Measurements from ENCODE around the gene RAB11FIP5. TPM values are rescaled to one million over a fixed set of nuclear protein-coding genes. Genes with fewer than 3 reads are reported as not detected.

RAB11FIP5 gene
- total and polyA plus RNA-seq, 4 donors, result 10.0 to 23.8 (median 11.8) TPM

DNA sequence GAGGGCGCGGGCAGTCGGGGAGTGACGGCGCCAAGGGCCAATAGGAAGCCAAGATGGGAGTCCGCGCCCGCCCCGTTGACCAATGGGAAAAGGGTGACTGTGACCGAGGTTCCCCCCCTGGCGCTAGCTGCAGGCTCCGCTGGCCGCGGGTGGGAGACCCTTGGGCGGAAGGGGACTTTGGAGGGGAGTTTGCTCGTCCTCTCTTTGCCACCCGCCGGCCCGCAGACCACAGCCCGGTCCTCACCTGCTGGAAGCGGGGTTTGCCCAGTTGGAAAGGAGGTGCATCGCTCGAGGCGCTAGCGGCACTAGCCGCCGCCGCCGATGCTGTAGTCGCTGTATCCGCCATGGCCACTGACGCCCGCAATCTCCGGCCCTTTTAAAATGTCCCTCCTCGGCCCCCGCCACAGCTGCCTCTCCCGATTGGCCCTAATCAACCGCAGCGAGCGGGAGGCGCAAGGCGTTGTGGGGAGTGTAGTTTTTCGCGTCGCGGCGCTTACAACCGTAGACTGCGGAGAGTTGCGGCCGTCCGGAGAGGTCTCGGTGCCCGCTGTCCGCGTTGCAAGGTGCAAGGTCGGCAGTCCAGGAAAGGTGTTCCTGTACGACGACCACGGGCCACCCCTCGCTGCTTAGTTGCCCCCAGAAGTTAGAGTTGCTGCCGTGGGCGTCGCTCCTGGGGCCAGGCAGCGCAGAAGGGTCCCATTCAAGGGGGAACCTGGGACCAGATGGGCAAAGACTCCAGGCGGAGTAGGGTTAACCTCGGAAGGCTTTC lies 41.2 kb downstream of the RAB11FIP5 start, which contains the start of gene SFXN5:
Gene SFXN5 (minus strand): TSS at position 353 of the 769 bp plus-strand sequence. CDS start 7 bp downstream, at position 346.
- H3K36me3 ChIP-seq (ENCODE audit: control insufficient read depth in 4 of 4, insufficient read depth in 4 of 4, low read length in 4 of 4), result peaks cover 0 to 12% (median 0%) of the 10 kb centered on the region in 4 donors
- TF ChIP-seq, protein P1, sequence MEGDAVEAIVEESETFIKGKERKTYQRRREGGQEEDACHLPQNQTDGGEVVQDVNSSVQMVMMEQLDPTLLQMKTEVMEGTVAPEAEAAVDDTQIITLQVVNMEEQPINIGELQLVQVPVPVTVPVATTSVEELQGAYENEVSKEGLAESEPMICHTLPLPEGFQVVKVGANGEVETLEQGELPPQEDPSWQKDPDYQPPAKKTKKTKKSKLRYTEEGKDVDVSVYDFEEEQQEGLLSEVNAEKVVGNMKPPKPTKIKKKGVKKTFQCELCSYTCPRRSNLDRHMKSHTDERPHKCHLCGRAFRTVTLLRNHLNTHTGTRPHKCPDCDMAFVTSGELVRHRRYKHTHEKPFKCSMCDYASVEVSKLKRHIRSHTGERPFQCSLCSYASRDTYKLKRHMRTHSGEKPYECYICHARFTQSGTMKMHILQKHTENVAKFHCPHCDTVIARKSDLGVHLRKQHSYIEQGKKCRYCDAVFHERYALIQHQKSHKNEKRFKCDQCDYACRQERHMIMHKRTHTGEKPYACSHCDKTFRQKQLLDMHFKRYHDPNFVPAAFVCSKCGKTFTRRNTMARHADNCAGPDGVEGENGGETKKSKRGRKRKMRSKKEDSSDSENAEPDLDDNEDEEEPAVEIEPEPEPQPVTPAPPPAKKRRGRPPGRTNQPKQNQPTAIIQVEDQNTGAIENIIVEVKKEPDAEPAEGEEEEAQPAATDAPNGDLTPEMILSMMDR (IDR thresholded peaks at IDR 0.05; ENCODE audit: control extremely low read depth, extremely low read depth), result no peak
- 1% methylated on average over 60 to 67 of the region's 67 CpGs for WGBS, 2 donors
- H3K27ac ChIP-seq (ENCODE audit: low read depth in 1 of 2, low read length in 1 of 2), result peak within 1 kb of the TSS; percentile 92 to 99
- peak within 1 kb of the TSS; percentile 34 to 67 for H3K9ac ChIP-seq (ENCODE audit: insufficient read depth in 1 of 2, low read length in 2 of 2)
- H3K4me3 ChIP-seq, result peak within 1 kb of the TSS; percentile 68
- H3K27me3 ChIP-seq (ENCODE audit: control insufficient read depth in 3 of 3, insufficient read depth in 3 of 3, low read length in 2 of 3), result no peaks in the 10 kb centered on the region
- DNase-seq (peak; percentile 98), ATAC-seq (ENCODE audit: insufficient read depth, low FRiP score) (peak; percentile 96)
- H3K4me1 ChIP-seq (ENCODE audit: control insufficient read depth in 5 of 5, insufficient read depth in 5 of 5, low read length in 5 of 5), result peaks cover 0 to 26% (median 13%) of the 10 kb centered on the region in 5 donors
- H3K9me3 ChIP-seq (ENCODE audit: control insufficient read depth in 4 of 4, insufficient read depth in 3 of 4, low read length in 3 of 4), result no peaks in the 10 kb centered on the region

DNA sequence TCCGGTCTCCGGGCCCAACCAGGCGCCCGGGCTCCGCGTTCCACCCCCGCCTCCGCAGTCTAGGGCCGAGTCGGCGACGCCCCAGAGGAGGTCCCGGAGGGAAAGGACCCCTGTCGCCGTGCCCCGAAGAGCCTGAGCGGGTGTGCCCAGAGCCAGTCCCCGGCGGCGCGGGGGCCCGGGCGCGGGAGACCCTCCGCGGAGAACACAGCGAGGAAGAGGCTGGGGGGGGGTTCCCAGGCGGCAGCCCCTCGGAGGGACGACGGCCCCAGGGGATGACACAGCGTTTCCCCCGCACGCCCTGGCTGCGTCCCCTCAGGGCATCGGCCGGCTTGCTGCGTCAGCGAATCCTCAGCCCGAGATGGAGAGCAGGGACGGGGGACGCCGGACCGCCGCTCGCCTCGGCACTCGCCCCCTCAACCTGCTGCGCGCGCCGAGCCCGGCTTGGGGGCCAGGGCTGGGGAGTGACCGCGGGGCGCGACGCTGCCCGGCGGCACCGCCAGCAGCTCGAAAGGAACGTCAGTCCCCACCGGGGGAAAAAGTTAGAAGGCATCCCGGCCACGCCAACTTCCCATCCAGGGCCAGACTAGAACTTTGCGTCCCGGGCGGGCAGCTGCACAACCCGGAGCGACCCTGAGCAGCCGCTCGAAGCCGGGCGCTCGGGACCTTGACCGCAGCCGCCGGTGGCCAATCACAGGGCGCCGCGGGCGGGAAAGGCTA lies 41.9 kb downstream of the RAB11FIP5 start:
- peaks cover 0 to 26% (median 13%) of the 10 kb centered on the region in 5 donors for H3K4me1 ChIP-seq (ENCODE audit: control insufficient read depth in 5 of 5, insufficient read depth in 5 of 5, low read length in 5 of 5)
- H3K36me3 ChIP-seq (ENCODE audit: control insufficient read depth in 4 of 4, insufficient read depth in 4 of 4, low read length in 4 of 4), result peaks cover 0 to 10% (median 0%) of the 10 kb centered on the region in 4 donors
- no peaks in the 10 kb centered on the region for H3K27me3 ChIP-seq (ENCODE audit: control insufficient read depth in 3 of 3, insufficient read depth in 3 of 3, low read length in 2 of 3)
- DNase-seq (peak in 2 of 3 donors; percentile 68 to 77), ATAC-seq (ENCODE audit: insufficient read depth, low FRiP score) (peak; percentile 25)
- peak overlapping the region; percentile 13 to 34 for H3K9ac ChIP-seq (ENCODE audit: insufficient read depth in 1 of 2, low read length in 2 of 2)
- TF ChIP-seq, protein P1 (IDR thresholded peaks at IDR 0.05; ENCODE audit: control extremely low read depth, extremely low read depth), result no peak
- WGBS, 2 donors, result 0 to 1% methylated on average over 49 to 83 of the region's 83 CpGs
- peak overlapping the region; percentile 88 to 92 for H3K27ac ChIP-seq (ENCODE audit: low read depth in 1 of 2, low read length in 1 of 2)
- H3K9me3 ChIP-seq (ENCODE audit: control insufficient read depth in 4 of 4, insufficient read depth in 3 of 4, low read length in 3 of 4), result no peaks in the 10 kb centered on the region
- peak overlapping the region; percentile 68 for H3K4me3 ChIP-seq

DNA sequence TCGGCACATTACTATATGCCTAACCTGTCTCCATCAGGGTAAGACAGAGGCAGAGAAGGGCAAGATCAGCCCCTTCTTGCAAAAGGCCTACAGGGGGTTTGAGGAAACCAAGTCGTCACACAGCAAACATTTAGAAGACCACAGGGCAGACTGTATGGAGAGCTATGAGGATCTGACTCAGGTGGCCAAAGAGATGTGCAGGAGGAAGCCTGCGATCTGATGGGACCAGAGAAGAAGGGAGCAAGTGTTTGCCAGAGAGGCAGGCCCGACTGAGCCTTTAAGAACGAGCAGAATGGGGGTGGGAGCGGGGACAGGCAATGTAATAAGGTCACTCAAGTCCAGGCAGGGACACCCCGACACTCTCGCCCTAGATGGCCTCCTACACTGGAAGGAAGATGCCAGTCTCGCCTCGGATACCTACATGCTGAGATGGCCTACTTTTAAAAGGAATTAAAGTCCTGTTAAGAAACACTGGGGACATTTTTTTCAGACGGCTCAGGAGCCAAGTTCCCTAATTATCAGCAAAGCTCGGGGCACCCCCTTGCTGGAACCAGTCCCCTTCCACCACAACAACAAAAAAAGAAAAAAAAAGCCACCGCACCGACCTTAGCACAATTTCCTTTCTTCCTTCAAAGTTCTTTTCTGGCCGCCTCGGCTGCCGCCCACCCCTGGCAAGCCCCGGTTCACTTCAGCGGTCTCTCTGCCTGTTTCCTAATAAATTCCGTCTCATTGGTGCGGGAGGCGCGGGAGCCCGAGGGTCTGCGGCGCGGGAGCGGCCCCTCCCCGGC lies 42.7 kb downstream of the RAB11FIP5 start:
- Histone ChIP-seq H3K9me3 (ENCODE audit: control insufficient read depth in 4 of 4, insufficient read depth in 3 of 4, low read length in 3 of 4) (no peaks in the 10 kb centered on the region), H3K4me1 (ENCODE audit: control insufficient read depth in 5 of 5, insufficient read depth in 5 of 5, low read length in 5 of 5) (peaks cover 0 to 26% (median 13%) of the 10 kb centered on the region in 5 donors), H3K27me3 (ENCODE audit: control insufficient read depth in 3 of 3, insufficient read depth in 3 of 3, low read length in 2 of 3) (no peaks in the 10 kb centered on the region), H3K9ac (ENCODE audit: insufficient read depth in 1 of 2, low read length in 2 of 2) (peak overlapping the region; percentile 34 to 46), H3K36me3 (ENCODE audit: control insufficient read depth in 4 of 4, insufficient read depth in 4 of 4, low read length in 4 of 4) (peaks cover 0 to 3% (median 0%) of the 10 kb centered on the region in 4 donors), H3K4me3 (peak overlapping the region; percentile 68), H3K27ac (ENCODE audit: low read depth in 1 of 2, low read length in 1 of 2) (peak overlapping the region; percentile 88 to 92)
- DNase-seq (peak in 1 of 3 donors; percentile 60), ATAC-seq (ENCODE audit: insufficient read depth, low FRiP score) (no peak)
- WGBS, 2 donors, result 9 to 17% methylated on average over 28 to 29 of the region's 29 CpGs
- TF ChIP-seq, protein P1 (IDR thresholded peaks at IDR 0.05; ENCODE audit: control extremely low read depth, extremely low read depth), result no peak

Measured in lung (tissue), 12 donors.